Neural progenitor cell (in vitro differentiated cells): Measurements from ENCODE around the gene OS9.

Experiments
- EZH2phosphoT487 ChIP-seq: fragments of 200-600 bp; sonication (generic); IDR thresholded peaks from 2 replicates; pipeline ENCODE4 v1.6.1; 2017; ENCODE audit warnings: antibody characterized with exemption
- TF ChIP-seq, protein P1 (sequence below): fragments of 200-600 bp; sonication (generic); IDR thresholded peaks from 2 replicates; pipeline ENCODE4 v1.5.1; 2017; ENCODE audit warnings: antibody characterized with exemption, mild to moderate bottlenecking

DNA sequence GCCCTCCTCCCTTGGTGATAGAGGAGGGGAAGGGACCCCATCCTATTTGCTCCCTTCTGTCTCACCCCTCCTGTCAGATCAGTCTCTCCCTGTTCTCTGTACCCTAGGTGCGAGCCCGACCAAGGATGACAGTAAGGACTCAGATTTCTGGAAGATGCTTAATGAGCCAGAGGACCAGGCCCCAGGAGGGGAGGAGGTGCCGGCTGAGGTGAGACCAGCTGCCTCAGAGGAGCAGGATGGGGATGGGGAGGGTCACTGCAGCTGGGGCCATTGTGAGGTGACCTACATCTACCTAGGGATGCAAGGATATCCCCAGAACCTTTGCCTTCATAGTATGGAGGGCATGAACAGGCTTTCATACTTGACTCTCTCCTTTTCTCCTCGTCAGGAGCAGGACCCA lies 22.4 kb downstream of the OS9 start:
- no peak for TF ChIP-seq EZH2phosphoT487
- TF ChIP-seq, protein P1, sequence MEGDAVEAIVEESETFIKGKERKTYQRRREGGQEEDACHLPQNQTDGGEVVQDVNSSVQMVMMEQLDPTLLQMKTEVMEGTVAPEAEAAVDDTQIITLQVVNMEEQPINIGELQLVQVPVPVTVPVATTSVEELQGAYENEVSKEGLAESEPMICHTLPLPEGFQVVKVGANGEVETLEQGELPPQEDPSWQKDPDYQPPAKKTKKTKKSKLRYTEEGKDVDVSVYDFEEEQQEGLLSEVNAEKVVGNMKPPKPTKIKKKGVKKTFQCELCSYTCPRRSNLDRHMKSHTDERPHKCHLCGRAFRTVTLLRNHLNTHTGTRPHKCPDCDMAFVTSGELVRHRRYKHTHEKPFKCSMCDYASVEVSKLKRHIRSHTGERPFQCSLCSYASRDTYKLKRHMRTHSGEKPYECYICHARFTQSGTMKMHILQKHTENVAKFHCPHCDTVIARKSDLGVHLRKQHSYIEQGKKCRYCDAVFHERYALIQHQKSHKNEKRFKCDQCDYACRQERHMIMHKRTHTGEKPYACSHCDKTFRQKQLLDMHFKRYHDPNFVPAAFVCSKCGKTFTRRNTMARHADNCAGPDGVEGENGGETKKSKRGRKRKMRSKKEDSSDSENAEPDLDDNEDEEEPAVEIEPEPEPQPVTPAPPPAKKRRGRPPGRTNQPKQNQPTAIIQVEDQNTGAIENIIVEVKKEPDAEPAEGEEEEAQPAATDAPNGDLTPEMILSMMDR = no peak
